GM18951 (cell line): ENCODE measurements around the gene IGFALS.

ENCODE experiments used
- POLR2A ChIP-seq: IDR thresholded peaks from 4 replicates; pipeline ENCODE4 v1.6.1; 2011; ENCODE audit warnings: mild to moderate bottlenecking; ENCODE audit not compliant: insufficient read length, insufficient read depth; ENCODE audit errors: extremely low read depth
- in situ Hi-C: fragments of 300-500 bp; cut with MboI; formaldehyde crosslinking; loops from one replicate; pipeline ENCODE4 v1.12.0; 2022; ENCODE audit warnings: low sequenced_read_pairs, mixed read lengths, inconsistent platforms; ENCODE audit not compliant: unreplicated experiment

IGFALS gene

GRCh38 chr16:1790611-1791255 lies 2.8 kb downstream of the IGFALS start:
- in situ Hi-C loops: no loop called here
- no peak for TF ChIP-seq POLR2A

DNA sequence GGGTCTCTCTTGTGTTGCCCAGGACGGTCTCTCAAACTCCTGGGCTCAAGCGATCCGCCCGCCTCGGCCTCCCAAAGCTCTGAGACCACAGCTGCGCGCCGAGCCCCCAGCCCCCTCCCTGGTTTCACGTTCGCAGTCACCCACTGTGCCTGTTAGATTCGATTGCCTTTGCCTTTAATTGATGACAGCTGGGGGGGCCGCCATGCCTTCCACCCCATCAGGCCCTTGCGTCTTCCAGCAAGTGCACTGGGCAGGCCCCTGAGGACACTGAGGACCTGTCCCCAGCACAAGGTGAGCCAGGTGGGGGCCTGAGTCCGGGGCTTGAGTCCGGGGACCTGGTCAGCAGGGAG lies 3.3 kb downstream of the IGFALS start:
- in situ Hi-C loops: no loop called here
- TF ChIP-seq POLR2A: no peak

DNA sequence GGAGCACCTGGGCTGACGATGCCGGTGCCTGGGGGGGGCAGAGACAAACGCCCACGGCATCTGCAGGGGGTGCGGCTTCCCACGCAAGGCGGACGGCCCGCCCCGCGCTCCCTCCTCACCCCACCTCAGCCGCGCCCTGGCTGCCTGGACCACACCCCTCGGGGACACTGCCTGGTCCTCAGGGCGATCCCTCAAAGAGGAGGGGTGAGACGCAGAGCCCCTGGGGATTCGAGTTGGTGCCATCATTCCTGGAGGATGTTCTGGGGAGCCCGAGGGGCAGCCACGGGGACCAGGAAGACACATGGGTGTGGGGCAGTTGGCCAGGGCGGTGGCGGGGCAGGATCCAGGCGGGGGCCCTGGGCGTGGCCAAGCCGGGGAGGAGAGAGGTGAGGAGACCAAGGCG lies 3.9 kb downstream of the IGFALS start:
- no peak for TF ChIP-seq POLR2A
- in situ Hi-C loops: no loop called here

DNA sequence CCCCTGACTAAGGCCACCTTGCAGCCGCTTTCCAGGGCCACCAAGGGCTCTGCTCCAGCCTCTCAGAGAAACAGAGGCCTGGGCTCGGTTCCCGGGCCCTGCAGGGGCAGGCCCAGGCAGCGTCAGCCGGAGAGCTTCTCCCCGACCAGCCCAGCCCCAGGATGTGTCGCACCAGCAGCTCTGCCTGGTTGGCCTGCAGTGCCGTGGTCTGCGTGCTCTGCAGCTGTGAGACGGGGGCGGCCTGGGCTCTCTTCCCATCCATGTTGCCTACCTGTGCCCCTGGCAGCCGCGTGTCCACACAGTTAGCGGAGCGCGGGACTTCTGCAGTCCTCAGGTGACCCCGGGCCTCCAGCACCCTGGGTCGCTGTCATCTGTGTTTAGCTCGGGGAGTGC lies 4.8 kb downstream of the IGFALS start:
- no peak for TF ChIP-seq POLR2A
- in situ Hi-C loops: no loop called here

DNA sequence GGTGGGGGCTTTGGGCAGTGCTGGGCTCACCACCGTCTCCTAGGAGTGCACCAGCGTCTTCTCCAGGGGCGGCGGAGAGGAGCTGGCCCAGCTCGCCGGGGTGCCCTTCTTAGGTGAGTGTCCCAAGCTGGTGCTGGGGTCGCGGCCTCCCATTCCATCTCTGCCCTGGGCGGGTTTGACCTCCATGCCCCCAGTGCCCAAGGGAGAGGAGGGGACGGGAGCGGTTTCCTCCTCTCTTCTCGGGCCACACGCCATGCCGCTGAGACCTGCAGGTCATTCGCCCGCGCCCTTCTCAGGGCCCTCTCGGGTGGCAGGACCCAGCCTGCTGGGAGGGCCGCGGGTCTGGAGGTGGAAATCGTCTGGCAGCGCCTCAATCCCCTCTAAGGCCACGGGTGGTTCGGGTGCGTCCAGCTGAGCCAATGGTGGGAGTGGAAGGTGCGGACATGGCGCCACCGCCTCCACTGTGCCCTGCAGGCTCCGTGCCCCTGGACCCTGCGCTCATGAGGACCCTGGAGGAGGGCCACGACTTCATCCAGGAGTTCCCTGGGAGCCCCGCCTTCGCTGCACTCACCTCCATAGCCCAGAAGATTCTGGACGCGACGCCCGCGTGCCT lies 5.3 kb downstream of the IGFALS start:
- no peak for TF ChIP-seq POLR2A
- in situ Hi-C loops: no loop called here

DNA sequence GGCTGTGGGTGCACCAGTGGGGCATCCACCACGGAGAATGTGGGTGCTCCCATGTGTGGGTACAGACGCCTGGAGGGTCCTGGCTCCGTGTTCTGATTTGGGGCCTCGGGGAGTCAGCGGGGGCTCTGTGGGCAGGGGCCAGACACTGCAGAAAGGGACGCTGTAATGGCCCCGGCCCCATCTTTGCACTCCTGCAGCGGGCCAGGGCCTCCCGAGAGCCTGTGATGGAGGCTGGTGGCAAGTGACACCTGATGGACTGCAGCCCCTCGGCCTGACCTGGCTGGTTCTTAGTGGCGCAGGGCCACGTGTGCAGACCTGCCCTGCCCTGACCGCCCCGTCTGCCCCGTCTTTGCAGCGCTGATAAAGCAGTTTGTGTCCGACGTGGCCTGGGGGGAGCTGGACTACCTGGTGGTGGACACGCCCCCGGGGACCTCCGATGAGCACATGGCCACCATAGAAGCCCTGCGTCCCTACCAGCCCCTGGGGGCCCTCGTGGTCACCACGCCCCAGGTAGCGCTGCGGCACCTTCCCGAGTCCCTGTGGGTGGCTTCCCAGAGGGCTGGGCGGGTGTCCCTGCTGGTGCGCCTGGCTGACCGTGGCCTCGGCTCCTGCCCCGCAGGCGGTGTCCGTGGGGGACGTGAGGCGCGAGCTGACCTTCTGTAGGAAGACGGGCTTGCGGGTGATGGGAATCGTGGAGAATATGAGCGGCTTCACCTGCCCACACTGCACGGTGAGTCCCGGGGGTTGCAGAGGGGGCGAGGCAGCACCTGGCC lies 6.0 kb downstream of the IGFALS start:
- TF ChIP-seq POLR2A: no peak
- in situ Hi-C loops: no loop called here

DNA sequence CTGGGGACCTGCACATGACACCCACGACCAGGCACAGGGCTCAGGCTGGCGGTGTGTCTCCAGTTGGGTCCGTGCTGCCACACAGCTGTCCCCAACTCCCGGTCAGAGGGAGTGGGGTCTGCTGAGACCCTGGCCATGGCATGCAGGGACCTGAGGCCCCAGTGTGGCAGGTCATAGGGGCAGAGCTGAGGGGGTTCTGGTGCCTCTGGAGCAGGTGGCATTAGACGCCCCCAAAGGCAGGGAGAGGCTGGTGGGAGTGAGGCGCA lies 6.5 kb downstream of the IGFALS start:
- in situ Hi-C loops: no loop called here
- TF ChIP-seq POLR2A: no peak

- no peak for TF ChIP-seq POLR2A
Observed at GRCh38 chr16:1786242-1787055, 7.1 kb downstream of the IGFALS start.

DNA sequence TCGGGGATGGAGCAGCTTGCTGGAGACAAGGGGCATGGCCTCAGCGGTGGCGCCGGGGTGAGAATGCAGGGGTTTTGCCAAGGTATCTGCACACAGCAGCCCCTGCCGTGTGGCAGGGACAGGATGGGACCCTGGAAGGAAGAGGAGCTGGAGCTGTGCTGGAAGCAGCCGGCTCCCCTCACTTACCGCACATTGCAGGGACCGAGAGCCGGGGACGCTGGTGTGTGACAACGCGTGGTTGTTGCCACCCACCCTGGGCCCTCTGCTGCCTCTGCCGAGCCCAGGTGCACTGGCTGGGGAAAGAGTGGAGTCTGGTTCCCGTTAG lies 7.7 kb downstream of the IGFALS start:
- no peak for TF ChIP-seq POLR2A
- in situ Hi-C loops: no loop called here

More at GRCh38 chr16:1786242-1787055, 7.1 kb downstream of the IGFALS start:
- in situ Hi-C loops: no loop called here

GRCh38 chr16:1784977-1785845 lies 8.3 kb downstream of the IGFALS start:
- in situ Hi-C loops: no loop called here

DNA sequence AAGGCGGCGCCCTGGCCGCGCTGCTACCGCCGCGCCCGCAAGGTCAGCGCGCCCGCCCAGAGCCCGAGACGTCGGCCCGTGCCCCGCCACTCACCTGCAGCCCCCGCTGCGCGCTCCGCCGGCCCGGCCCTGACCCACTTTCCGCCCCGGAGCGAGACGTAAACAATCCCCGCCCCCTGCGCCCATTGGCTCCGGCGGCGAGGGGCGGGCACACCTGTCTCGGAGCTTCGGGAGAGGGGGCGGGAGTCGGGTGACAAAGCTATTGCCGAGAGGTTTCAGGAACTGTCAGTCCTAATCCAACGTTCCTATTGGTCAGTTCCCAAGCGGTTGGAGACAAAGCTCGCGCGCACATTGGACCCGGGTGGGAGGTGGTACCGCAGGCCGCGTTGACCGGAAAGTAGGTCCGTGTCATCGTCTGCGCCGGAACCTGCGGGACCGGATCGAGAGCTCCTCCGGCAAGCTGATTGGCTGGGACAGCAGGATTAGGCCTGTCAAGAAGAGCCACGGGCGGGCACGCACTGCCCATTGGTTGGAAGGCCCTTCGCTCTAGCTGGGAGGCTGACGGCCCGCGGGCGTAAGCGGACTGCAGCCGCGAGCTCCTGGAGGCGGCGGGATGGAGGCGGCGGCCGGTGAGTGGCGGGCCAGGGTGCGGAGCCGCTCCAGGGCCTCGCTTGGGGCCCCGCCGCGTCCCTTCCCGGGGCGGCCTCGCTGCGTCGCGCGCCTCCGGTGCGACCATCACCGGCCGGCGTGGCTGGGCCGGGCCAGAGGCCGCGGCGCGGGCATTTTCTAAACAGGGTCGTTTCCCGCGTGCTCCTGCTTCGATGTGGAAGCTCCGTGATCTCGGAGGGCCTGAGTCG lies 10.9 kb downstream of the IGFALS start, which contains the start of the genes NUBP2 and SPSB3:
TSS of gene NUBP2 (plus strand) at position 553 of the 857 bp plus-strand sequence. CDS start at position 614, 61 bp downstream.
TSS of gene SPSB3 (minus strand) at position 164 of the 857 bp plus-strand sequence. CDS start 1,088 bp downstream, outside the sequence.
- in situ Hi-C loops: no loop called here
- peak; percentile 76 for TF ChIP-seq POLR2A

More at GRCh38 chr16:1784977-1785845, 8.3 kb downstream of the IGFALS start:
- no peak for TF ChIP-seq POLR2A
